HG02852 (cell line): ENCODE results near the gene HOXD11.

Experiments
- ATAC-seq: cut with Tn5 transposase; IDR thresholded peaks from one replicate; pipeline ENCODE4 v1.9.1; 2021; ENCODE audit warnings: mild to moderate bottlenecking, moderate library complexity; ENCODE audit not compliant: unreplicated experiment

The HOXD11 gene

DNA sequence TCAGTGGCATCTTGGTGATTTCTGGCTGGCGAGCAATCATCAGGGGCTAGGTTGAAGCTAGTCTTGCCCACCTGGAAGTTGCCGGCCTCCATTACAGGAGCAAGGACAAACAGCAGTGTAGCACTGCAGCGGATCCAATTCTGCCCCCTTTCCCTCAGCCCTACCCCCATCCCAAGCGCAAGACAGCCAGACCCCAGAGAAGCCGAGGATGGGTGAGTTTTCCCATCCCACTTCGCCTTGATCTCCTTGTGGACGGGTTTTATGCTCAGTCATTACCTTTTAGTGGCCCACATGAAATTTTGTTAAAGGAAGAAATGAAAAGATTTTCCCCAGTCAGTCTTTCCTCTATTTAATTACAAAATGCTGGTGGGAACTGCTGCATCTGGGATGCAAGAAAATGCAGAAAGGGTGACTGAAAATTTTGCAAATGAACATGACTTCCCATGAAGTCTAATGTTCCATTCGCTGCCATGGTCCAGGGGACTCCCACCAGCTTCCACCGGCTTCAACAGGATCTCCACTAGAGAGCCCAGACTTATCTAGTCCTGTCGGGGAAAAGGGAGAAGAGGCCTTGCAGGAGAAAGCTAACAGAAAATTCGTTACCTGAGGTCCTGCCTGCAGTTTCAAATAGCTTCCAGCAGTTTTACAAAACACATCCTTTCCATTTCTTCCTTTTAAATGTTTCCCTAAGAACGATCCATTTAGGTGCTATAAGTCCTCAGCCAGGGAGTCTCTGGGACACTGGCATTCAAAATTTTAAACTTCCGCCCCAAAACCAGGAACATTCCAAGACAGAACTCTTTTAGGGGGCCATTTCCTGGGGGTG is 13.5 kb downstream of the HOXD11 start:
- no peak for ATAC-seq

DNA sequence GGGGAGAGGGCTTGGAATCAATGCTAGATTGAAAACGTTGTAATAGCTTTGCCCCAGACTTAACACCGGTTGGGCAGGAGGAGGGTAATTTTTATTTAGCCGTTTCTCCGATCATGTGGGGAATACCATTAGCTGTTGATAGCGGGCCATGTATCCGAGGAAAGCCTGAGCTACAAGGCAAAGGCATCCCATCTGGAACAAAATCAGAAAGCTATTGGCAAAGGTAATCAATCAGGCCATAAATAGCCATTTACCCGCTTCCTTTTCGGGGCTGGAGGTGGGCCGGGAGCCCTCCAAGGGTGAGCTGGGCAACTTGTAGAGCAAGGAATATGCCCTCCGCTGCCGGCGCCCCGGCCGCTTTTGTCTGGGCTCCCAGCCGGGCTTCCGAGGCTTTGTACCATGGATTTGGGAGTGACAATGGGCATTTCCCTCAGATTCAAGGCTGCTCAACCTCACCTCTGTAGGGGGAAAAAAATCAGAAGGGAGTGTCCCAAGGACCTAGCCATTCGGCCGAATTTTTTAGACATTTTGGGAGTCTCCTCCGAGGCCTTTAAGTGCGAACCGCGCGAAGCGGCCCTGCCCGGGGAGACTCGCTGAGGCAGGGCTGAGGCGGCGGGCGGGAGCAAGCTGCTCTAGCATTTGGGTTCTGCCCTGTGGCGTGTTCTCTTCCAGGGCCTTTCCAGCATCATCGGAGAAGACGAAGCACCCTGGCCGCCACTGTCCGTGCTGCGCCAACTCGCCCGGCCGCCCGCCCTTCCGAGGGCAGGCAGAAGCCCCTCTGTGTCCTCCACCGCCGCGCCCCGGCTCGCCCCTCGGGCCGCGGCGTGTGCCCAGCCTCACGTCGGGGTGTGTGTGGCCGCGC is 14.3 kb downstream of the HOXD11 start:
- no peak for ATAC-seq

DNA sequence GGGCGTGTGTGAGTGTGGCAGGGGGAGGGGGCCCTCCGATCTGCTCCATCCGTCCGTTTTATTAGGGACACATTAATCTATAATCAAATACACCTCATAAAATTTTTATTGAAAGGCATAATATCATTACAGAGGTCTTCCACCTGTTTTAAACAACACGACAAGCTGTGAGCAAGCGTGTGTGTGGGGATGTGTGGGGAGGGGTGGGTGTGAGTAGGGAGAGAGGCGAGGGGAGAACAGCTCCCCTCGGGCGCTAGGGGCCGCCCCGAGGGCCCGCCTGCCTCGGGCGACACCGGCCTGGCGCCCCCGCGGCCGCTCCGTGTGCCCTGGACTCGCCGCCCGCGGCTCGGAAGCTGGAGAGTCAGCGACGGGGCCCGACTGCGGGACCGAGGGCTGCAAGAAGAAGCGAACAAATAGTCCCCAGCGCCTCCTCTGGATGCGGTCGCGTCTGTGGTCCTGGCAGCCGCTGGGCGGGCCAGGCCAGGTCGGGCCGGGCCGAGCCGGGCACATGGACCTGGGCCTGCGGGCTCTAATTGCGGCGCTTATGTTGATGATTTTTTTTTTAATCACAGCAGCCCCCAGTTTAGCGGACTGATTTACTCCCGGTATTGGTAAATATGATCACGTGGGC is 15.1 kb downstream of the HOXD11 start:
- ATAC-seq, result no peak

DNA sequence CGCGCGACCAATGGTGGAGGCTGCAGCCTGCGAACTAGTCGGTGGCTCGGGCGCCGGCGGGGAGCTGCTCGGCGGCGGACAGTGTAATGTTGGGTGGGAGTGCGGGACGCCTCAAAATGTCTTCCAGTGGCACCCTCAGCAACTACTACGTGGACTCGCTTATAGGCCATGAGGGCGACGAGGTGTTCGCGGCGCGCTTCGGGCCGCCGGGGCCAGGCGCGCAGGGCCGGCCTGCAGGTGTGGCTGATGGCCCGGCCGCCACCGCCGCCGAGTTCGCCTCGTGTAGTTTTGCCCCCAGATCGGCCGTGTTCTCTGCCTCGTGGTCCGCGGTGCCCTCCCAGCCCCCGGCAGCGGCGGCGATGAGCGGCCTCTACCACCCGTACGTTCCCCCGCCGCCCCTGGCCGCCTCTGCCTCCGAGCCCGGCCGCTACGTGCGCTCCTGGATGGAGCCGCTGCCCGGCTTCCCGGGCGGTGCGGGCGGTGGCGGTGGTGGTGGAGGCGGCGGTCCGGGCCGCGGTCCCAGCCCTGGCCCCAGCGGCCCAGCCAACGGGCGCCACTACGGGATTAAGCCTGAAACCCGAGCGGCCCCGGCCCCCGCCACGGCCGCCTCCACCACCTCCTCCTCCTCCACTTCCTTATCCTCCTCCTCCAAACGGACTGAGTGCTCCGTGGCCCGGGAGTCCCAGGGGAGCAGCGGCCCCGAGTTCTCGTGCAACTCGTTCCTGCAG is 15.8 kb downstream of the HOXD11 start, which contains the start of gene HOXD9:
Gene HOXD9, plus strand, starts transcription at position 37 of the 728 bp plus-strand sequence. Its CDS starts 50 bp downstream, at position 87.
- ATAC-seq, result no peak

DNA sequence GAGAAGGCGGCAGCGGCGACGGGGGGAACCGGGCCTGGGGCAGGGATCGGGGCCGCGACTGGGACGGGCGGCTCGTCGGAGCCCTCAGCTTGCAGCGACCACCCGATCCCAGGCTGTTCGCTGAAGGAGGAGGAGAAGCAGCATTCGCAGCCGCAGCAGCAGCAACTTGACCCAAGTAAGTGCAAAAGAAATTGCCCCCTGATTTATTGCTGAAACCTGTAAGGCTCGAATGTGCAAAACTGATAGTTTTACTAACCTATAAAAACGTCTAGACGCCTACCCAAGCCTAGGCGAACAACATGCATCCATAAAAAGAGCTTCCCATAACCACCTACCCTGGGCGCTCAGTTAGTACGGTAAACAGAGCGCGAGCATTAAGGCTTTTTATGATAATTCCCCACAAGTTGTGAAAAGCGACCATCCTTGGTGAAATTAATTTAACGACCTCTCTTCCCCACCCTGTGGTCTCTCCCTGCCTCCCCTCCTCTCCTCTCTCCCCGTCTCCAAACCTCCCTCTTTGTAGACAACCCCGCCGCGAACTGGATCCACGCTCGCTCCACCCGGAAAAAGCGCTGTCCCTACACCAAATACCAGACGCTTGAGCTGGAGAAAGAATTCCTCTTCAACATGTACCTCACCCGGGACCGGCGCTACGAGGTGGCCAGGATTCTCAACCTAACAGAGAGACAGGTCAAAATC is 16.5 kb downstream of the HOXD11 start:
- no peak for ATAC-seq

DNA sequence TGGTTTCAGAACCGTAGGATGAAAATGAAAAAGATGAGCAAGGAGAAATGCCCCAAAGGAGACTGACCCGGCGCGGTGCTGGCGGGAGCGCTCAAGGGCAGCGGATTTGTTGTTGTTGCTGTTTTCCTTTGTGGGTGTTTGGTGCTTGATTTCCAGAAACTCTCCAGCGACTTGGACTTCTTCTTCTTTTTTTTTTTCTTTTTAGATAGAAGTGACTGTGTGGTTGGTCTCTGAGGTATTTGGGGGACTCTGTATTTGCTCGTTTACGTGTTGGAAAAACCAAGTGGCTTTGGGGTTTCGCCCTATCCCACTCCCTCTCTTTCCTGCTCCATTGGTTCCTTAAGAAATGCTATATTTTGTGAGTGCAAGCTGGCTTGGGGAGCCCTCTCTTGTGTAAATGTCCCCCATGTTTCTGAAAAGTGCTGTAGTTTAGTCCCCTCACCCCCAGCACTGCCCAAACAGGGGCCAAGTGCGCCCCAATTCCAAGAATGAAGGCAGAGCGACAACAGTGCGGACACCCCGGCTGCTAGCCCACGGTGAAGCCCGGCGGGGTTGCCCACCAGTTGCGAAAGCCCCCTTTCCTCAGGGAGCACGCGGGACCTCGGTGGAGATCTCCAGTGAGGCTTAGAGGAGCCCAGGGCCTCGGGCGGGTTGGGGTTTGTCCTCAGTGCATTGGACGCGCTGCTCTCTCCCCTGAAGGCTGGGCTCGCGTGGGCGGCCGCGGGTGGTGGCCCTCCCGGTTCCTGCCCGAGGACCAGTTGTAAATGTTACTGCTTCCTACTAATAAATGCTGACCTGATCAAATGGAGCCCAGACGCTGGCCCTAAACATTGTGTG is 17.2 kb downstream of the HOXD11 start:
- no peak for ATAC-seq

DNA sequence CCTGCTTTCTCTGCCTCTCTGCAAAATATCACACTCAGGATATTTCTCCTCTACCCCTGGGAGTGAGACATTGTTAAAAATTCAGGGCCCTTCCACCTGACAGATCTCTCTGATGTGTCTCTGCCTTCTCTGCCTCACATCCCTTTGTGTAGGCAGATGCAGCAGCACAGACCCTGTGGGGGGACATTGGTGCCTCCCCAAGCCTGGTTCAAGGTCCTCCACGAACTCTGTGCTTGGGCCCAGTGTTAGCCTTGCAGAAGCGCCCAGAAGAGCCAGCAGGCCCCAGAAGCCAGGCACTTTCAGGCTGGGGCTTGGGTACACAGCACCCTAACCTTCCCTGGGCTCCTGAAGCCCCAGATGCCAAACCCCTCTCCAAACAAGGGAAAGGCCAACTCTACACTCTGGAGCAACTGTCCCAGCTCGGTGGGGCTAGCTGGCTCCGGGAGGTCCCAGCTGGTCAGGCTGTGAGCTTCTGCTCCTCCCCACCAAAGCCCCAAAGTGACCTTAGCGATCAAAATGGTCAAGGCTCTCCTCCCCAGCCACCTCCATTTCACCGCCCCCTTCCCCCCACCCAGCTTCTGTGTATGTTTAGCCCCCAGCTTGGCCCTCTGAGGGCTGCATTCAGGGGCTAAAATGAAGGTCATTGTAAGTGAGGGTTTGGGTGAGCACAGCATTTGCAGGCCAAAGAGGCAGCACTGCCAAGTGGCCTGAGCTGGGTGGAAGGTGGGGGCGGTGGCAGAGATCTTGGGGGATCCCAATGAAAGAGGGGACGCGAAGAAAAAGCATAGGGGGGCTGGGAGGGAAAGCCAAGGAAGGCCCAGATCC is 18.1 kb downstream of the HOXD11 start:
- ATAC-seq, result no peak

DNA sequence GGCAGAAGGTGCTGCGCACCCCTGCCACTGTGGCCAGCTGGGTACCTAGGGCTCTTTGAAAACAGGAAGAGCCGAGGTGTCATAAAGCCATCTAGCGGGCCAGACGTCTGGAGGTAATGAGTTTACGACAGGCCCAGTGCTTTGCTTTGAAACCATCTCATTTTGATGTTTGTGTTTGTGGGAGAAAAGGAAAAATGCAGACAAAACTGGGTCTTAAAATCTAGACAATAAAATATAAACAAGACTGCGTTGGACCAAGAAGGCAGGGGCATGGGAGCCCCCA is 18.6 kb downstream of the HOXD11 start:
- no peak for ATAC-seq

DNA sequence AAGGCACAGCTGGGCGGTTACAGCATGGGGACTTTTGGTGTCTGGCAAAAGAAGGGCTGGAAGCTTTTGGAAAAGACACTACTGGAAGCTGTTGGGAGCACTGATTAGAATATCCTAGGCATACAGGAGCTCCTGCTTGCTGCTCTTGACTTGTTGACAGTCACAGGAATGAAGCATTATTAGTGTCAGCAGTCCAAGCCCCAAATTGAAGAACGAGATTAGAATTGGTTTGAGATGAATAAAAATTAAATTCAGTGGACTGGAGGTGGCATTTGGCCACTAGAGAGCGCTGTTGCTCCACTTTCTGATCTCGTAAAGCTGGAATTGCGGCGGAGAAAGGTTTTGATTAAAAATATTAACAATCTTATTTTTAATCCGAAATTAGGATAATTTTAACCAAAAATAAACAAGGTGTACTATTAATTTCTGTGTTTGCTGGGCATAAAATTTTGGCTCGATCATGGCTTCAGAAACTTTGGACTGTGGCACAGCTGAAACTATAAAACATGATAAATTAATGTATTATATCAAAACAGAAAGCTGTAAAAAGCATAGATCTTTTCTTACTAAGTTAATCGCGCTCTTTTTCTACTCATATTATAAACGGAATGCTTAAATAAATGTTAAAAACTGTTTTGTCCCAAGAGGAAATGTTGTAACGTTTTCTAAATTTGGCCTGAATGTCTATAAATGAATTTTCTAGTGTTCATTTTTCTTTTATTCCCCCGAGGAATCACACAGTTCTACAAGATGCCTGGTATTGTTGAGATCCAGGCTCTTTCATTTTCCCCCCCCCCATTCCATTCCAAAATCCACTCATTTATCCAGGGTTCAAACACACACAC is 20.1 kb downstream of the HOXD11 start:
- ATAC-seq, result no peak

DNA sequence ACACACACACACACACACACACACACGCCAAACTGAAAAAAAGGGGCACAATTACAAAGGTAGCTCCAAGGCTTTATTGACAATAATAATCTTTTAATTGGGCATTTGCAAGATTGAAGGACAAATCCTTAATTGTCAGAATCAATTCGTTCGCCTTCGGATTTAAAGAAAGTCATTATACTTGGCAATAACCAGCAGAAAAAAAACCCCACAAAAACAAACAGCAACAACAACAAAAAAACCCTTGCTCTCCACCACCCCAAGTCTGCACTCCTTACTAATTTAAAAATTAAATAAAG is 20.6 kb downstream of the HOXD11 start:
- ATAC-seq, result no peak

DNA sequence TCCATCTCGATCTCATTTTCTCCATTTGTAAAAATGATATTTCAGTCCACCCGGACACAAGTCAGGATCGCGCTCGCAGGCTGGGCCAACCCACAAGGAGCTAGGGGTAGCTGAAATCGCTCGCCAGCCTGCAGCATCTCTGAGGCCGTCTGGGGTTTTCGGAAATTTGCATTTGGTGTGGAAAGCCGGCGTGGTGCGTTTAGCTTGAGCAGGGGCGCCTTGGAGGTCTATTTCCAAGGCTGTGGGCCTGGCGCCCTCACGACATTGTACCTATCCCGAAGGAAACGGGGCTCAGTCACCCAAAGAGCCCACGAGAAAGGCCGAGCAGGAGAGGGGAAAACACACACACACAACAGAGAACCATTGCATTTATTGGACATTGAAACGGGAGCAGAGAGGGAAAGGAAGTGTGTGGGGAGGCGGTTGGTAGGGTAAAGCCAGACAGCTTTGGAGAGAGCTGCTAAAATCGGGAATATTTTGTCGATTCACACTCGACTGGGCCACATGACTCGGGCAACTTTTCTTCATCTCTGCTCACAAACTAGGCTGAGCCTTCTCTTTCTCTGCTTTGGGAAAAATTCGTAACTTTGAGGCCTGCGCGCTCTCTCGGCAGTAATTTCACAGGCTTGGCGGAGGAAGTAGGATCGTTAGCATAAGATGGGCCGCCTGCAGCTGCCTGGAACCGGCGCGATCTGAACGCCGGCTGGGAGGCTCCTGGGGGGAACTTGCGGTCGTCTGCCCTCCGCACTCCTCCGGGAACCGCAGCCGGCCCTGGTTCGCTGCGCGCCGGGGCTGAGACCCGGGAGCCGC is 21.3 kb downstream of the HOXD11 start:
- ATAC-seq, result no peak

DNA sequence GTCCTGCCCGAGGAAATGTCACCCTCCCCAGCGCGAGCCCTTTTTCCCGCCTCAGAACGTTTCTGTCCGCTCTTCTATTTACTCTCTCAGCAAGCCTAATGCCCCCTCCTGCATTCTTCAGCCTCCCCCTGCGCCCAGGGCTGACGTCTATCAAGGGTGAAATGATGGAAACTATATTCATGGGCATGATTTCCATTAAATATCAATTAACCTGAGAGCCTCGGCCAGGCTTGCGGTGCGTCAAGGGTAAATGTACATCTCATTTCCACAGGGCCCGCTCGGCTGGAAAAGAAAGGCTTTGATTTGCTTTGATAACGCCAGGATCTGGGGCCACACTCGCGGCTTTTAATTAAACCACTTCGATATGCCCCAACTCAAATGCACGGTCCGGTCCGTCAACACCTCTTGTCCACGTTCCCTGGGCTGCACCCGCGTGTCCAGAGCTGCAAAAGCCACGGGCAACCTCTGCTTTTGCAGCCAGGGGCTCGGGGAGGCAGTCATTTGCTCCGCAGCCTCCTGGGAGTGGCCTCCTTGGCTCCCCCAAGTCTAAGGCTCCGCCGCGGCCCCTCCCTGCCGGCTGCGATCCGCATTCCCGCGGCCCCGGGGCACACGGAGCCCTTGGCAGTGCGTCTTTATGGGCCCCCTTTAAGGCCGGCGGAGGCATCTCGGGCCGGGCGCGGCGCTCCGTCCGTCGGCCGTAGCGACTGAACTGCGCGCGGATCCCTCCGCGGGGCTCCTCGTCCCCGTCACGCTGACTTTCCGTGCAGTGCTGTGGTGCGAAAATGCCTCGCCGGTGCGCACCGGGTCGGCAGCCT is 22.1 kb downstream of the HOXD11 start, which contains the start of gene HOXD8:
Gene HOXD8, plus strand, starts transcription at position 724 of the 815 bp plus-strand sequence. CDS start 662 bp downstream, outside the sequence.
- ATAC-seq, result no peak

DNA sequence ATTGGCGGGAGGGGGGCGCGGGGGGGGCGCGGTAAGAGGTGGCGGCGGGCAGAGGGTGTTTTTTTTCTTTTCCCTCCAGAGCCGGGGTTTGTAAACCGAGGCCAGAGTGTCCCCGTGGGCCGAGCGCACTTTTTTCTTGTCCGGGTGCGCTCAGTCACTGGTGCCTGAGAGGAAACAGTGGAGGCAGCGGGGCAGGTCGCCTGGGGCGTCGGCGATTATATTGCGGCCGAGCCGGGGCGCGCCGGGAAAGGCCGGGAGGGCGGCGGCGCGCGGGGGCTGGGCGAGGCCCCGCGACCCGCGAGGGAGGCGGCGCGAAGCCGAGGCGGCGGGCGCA is 22.7 kb downstream of the HOXD11 start:
- no peak for ATAC-seq

DNA sequence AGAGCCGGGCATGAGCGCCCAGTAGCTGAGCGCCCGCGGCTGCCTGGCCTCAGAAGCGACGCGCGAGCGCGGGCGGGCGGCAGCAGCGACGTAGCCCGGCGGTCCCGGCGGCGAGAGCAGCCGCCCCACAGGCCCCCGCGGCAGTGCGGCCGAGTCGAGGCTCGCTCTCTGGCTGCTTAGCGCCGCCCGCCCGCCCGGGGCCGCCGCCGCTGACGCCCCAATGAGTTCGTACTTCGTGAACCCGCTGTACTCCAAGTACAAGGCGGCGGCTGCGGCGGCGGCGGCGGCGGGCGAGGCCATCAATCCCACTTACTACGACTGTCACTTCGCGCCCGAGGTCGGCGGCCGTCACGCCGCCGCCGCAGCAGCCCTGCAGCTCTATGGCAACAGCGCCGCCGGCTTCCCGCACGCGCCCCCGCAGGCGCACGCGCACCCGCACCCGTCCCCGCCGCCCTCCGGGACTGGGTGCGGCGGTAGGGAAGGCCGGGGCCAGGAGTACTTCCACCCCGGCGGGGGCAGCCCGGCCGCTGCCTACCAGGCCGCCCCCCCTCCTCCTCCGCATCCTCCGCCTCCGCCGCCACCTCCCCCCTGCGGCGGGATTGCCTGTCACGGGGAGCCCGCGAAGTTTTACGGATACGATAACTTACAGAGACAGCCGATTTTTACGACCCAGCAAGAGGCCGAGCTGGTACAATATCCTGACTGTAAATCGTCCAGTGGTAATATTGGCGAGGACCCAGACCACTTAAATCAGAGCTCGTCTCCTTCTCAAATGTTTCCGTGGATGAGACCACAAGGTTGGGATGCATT is 23.3 kb downstream of the HOXD11 start:
- ATAC-seq, result no peak
